ENCODE measurements around the gene ACSL3.

ACSL3 gene

GRCh38 chr2:222919841-222920526 lies 59.1 kb downstream of the ACSL3 start:
- peaks cover 63% of the 10 kb centered on the region for H3K36me3 ChIP-seq (ENCODE audit: control insufficient read depth, low read depth, low read length)
- H3K4me1 ChIP-seq (ENCODE audit: control insufficient read depth, low read depth, low read length) = peaks cover 7% of the 10 kb centered on the region
- H3K27me3 ChIP-seq (ENCODE audit: control insufficient read depth, insufficient read depth, low read length) = no peaks in the 10 kb centered on the region
- no peak overlapping the region for H3K4me3 ChIP-seq (ENCODE audit: low read length)
- no peak overlapping the region for H3K27ac ChIP-seq (ENCODE audit: low read length)
- H3K9ac ChIP-seq (ENCODE audit: low read length) = no peak overlapping the region
- no peaks in the 10 kb centered on the region for H3K9me3 ChIP-seq (ENCODE audit: control insufficient read depth, low read depth, low read length)

GRCh38 chr2:222920657-222921186 lies 59.9 kb downstream of the ACSL3 start:
- H3K9ac ChIP-seq (ENCODE audit: low read length) = no peak overlapping the region
- no peaks in the 10 kb centered on the region for H3K9me3 ChIP-seq (ENCODE audit: control insufficient read depth, low read depth, low read length)
- no peak overlapping the region for H3K4me3 ChIP-seq (ENCODE audit: low read length)
- no peak overlapping the region for H3K27ac ChIP-seq (ENCODE audit: low read length)
- H3K4me1 ChIP-seq (ENCODE audit: control insufficient read depth, low read depth, low read length) = peaks cover 7% of the 10 kb centered on the region
- H3K27me3 ChIP-seq (ENCODE audit: control insufficient read depth, insufficient read depth, low read length) = no peaks in the 10 kb centered on the region
- peaks cover 67% of the 10 kb centered on the region for H3K36me3 ChIP-seq (ENCODE audit: control insufficient read depth, low read depth, low read length)

GRCh38 chr2:222922019-222922800 lies 61.4 kb downstream of the ACSL3 start:
- H3K4me1 ChIP-seq (ENCODE audit: control insufficient read depth, low read depth, low read length) = no peaks in the 10 kb centered on the region
- H3K36me3 ChIP-seq (ENCODE audit: control insufficient read depth, low read depth, low read length) = peaks cover 66% of the 10 kb centered on the region
- no peaks in the 10 kb centered on the region for H3K9me3 ChIP-seq (ENCODE audit: control insufficient read depth, low read depth, low read length)
- no peak overlapping the region for H3K27ac ChIP-seq (ENCODE audit: low read length)
- H3K4me3 ChIP-seq (ENCODE audit: low read length) = no peak overlapping the region
- no peak overlapping the region for H3K9ac ChIP-seq (ENCODE audit: low read length)
- H3K27me3 ChIP-seq (ENCODE audit: control insufficient read depth, insufficient read depth, low read length) = no peaks in the 10 kb centered on the region

DNA sequence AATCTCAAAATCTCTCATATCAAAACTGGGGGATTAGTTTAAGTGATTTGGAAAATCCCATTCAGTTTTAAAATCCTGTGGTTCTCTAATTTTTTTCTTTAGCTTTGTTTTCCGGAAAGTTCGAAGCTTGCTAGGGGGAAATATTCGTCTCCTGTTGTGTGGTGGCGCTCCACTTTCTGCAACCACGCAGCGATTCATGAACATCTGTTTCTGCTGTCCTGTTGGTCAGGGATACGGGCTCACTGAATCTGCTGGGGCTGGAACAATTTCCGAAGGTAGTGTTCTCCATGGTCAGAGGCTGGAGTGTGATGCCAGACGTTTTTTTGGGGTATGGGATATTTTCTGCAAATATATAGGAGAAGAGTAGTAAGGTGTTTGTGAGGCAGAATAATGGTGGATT lies 66.1 kb downstream of the ACSL3 start:
- Histone ChIP-seq H3K27ac (ENCODE audit: low read length) (no peak overlapping the region), H3K36me3 (ENCODE audit: control insufficient read depth, low read depth, low read length) (peaks cover 60% of the 10 kb centered on the region), H3K9me3 (ENCODE audit: control insufficient read depth, low read depth, low read length) (no peaks in the 10 kb centered on the region), H3K27me3 (ENCODE audit: control insufficient read depth, insufficient read depth, low read length) (no peaks in the 10 kb centered on the region), H3K4me1 (ENCODE audit: control insufficient read depth, low read depth, low read length) (no peaks in the 10 kb centered on the region), H3K4me3 (ENCODE audit: low read length) (no peak overlapping the region), H3K9ac (ENCODE audit: low read length) (no peak overlapping the region)

DNA sequence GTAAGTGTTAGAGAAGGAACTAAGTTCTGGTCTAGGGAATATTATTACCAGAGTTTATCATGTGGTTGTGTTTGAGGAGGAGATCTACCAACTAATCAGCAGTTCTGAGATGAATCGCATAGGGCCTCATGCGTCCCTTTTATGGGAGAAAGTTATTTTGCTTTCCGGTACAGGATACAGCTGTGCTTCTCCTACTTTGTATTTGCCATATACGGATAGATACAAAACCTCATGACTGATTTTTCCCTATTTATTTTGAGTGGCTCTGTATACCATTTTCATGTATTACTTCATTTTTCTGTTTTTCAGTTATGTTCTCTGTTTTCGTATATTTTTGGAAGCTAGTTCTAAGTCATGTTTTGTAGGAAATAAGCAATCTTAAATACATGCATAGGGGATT lies 66.8 kb downstream of the ACSL3 start:
- Histone ChIP-seq H3K27me3 (ENCODE audit: control insufficient read depth, insufficient read depth, low read length) (no peaks in the 10 kb centered on the region), H3K27ac (ENCODE audit: low read length) (no peak overlapping the region), H3K9me3 (ENCODE audit: control insufficient read depth, low read depth, low read length) (no peaks in the 10 kb centered on the region), H3K4me1 (ENCODE audit: control insufficient read depth, low read depth, low read length) (no peaks in the 10 kb centered on the region), H3K9ac (ENCODE audit: low read length) (no peak overlapping the region), H3K4me3 (ENCODE audit: low read length) (no peak overlapping the region), H3K36me3 (ENCODE audit: control insufficient read depth, low read depth, low read length) (peaks cover 56% of the 10 kb centered on the region)

DNA sequence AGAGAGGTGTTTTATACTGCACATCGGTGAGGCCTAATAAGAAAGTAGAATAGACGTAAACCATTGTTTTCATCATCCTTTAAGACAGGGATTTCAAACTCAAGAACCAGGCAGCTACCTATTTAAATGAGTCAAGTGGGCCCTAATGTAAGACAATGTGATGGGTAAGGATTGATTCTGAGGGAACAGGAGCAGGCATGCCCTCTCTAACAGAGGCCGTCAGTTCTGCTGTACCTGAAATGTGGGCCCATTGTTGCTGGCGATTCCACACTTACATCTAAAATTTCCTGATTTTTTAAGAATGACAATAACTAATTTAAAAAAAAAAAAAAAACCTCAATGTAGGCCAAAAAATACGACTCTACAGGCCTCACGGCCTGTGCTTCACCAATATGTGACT lies 67.5 kb downstream of the ACSL3 start:
- H3K9ac ChIP-seq (ENCODE audit: low read length) = no peak overlapping the region
- H3K27me3 ChIP-seq (ENCODE audit: control insufficient read depth, insufficient read depth, low read length) = no peaks in the 10 kb centered on the region
- H3K36me3 ChIP-seq (ENCODE audit: control insufficient read depth, low read depth, low read length) = peaks cover 55% of the 10 kb centered on the region
- H3K27ac ChIP-seq (ENCODE audit: low read length) = no peak overlapping the region
- H3K4me3 ChIP-seq (ENCODE audit: low read length) = no peak overlapping the region
- H3K4me1 ChIP-seq (ENCODE audit: control insufficient read depth, low read depth, low read length) = no peaks in the 10 kb centered on the region
- no peaks in the 10 kb centered on the region for H3K9me3 ChIP-seq (ENCODE audit: control insufficient read depth, low read depth, low read length)

- Histone ChIP-seq H3K9me3 (ENCODE audit: control insufficient read depth, low read depth, low read length) (no peaks in the 10 kb centered on the region), H3K9ac (ENCODE audit: low read length) (no peak overlapping the region), H3K4me3 (ENCODE audit: low read length) (no peak overlapping the region), H3K27me3 (ENCODE audit: control insufficient read depth, insufficient read depth, low read length) (no peaks in the 10 kb centered on the region), H3K27ac (ENCODE audit: low read length) (no peak overlapping the region), H3K36me3 (ENCODE audit: control insufficient read depth, low read depth, low read length) (peaks cover 63% of the 10 kb centered on the region), H3K4me1 (ENCODE audit: control insufficient read depth, low read depth, low read length) (no peaks in the 10 kb centered on the region)
These were observed 70.0 kb downstream of the ACSL3 start for GRCh38 chr2:222930862-222931261.

DNA sequence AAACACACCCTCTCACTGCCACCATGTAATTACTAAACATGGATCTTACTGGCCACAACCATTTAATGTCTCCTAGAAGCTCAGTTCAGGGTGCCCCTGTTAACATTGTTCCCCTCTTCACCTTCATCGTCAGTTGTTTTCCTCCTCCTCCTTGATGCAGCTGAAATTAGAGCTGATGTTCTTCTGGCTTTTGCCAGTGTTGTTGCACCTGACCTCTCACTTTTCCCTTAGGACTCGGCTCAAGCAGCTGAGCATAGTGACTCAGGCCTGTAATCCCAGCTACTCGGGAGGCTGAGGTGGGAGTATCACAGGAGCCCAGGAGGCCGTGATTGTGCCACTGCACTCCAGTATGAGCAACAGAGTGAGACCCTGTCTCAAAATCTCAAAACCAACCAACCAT lies 70.8 kb downstream of the ACSL3 start:
- peaks cover 66% of the 10 kb centered on the region for H3K36me3 ChIP-seq (ENCODE audit: control insufficient read depth, low read depth, low read length)
- no peaks in the 10 kb centered on the region for H3K9me3 ChIP-seq (ENCODE audit: control insufficient read depth, low read depth, low read length)
- no peak overlapping the region for H3K9ac ChIP-seq (ENCODE audit: low read length)
- H3K4me3 ChIP-seq (ENCODE audit: low read length) = no peak overlapping the region
- H3K27me3 ChIP-seq (ENCODE audit: control insufficient read depth, insufficient read depth, low read length) = no peaks in the 10 kb centered on the region
- no peak overlapping the region for H3K27ac ChIP-seq (ENCODE audit: low read length)
- no peaks in the 10 kb centered on the region for H3K4me1 ChIP-seq (ENCODE audit: control insufficient read depth, low read depth, low read length)

GRCh38 chr2:222933458-222933857 lies 72.6 kb downstream of the ACSL3 start:
- H3K4me3 ChIP-seq (ENCODE audit: low read length) = no peak overlapping the region
- peaks cover 59% of the 10 kb centered on the region for H3K36me3 ChIP-seq (ENCODE audit: control insufficient read depth, low read depth, low read length)
- H3K9me3 ChIP-seq (ENCODE audit: control insufficient read depth, low read depth, low read length) = no peaks in the 10 kb centered on the region
- no peak overlapping the region for H3K27ac ChIP-seq (ENCODE audit: low read length)
- no peak overlapping the region for H3K9ac ChIP-seq (ENCODE audit: low read length)
- no peaks in the 10 kb centered on the region for H3K27me3 ChIP-seq (ENCODE audit: control insufficient read depth, insufficient read depth, low read length)
- no peaks in the 10 kb centered on the region for H3K4me1 ChIP-seq (ENCODE audit: control insufficient read depth, low read depth, low read length)

GRCh38 chr2:222935688-222936298 lies 75.0 kb downstream of the ACSL3 start:
- no peak overlapping the region for H3K27ac ChIP-seq (ENCODE audit: low read length)
- no peaks in the 10 kb centered on the region for H3K4me1 ChIP-seq (ENCODE audit: control insufficient read depth, low read depth, low read length)
- no peaks in the 10 kb centered on the region for H3K27me3 ChIP-seq (ENCODE audit: control insufficient read depth, insufficient read depth, low read length)
- no peak overlapping the region for H3K9ac ChIP-seq (ENCODE audit: low read length)
- H3K36me3 ChIP-seq (ENCODE audit: control insufficient read depth, low read depth, low read length) = peaks cover 56% of the 10 kb centered on the region
- H3K9me3 ChIP-seq (ENCODE audit: control insufficient read depth, low read depth, low read length) = no peaks in the 10 kb centered on the region
- no peak overlapping the region for H3K4me3 ChIP-seq (ENCODE audit: low read length)

DNA sequence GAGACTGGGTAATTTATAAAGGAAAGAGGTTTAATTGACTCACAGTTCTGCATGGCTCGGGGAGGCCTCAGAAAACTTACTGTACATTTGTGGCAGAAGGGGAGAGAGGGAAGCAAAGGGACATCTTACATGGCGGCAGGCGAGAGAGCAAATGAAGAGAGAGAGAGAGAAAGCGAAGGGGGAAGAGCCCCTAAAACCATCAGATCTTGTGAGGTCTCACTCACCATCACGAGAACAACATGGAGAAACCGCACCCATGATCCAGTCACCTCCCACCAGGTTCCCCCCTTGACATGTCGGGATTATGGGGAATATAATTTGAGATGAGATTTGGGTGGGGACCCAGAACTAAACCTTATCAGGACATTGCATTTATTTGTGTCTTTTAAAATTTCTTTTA lies 75.9 kb downstream of the ACSL3 start:
- Histone ChIP-seq H3K4me3 (ENCODE audit: low read length) (no peak overlapping the region), H3K36me3 (ENCODE audit: control insufficient read depth, low read depth, low read length) (peaks cover 52% of the 10 kb centered on the region), H3K27ac (ENCODE audit: low read length) (no peak overlapping the region), H3K9ac (ENCODE audit: low read length) (no peak overlapping the region), H3K9me3 (ENCODE audit: control insufficient read depth, low read depth, low read length) (no peaks in the 10 kb centered on the region), H3K4me1 (ENCODE audit: control insufficient read depth, low read depth, low read length) (no peaks in the 10 kb centered on the region), H3K27me3 (ENCODE audit: control insufficient read depth, insufficient read depth, low read length) (no peaks in the 10 kb centered on the region)

Data from iPS-18a (cell line).